ENCODE results near the gene IDI2.

Gene IDI2

DNA sequence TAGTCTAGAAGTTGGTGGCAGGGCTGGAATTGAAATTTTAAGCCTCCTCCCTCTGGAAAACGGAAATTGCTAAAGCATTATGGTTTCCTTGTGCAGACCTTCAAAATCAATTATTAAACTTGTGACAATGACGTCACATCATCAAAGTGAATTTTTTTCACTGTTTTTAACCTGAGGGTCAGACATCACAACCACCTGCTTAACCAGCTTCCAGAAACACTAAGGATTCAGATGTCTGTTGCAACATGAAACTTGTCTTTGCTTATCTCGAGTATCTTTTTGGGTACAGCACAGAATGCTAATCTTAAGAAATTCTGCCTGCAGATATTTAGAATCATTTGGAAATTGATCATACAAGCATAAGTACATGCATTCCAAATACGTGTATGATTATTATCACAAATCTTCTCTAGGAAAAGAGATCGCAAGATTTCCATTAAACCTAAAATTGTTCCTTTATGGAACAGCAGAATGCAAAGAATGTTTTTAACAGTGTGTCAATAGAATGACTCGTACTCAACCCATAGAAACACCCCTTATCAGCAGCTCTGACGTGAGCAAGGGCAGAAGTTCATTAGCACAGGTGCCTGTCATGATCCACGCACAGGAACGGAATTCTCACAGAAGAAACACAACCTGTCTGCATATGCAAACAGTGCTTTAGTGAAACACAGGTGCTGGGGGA lies 41.5 kb downstream of the IDI2 start:
- H3K4me3 Mint-ChIP-seq, result no peak overlapping the region
- H3K27ac Mint-ChIP-seq, result no peak overlapping the region
- peaks cover 15% of the 10 kb centered on the region for H3K4me1 Mint-ChIP-seq
- H3K9me3 Mint-ChIP-seq, result peaks cover 14 to 22% of the 10 kb centered on the region in 2 donors
- H3K27me3 Mint-ChIP-seq, result no peaks in the 10 kb centered on the region
- no peak for ATAC-seq
- DNase-seq, result no peak

DNA sequence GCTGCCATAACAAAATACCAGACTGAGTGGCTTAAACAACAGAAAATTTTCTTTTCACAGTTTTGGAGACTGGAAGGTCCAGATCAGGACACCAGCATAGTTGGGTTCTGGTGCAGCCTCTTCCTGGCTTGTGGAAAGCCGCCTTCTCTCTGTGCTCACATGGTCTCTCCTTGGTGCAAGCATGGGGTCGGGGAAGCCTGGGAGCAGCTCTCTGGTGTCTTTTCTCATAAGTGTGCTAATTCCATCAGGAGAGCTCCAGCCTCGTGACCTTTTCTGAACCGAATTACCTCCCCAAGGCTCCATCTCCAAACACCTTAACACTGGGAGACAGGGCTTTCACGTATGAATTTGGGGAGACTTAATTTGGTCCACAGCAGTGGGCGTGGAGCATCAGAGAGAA lies 42.3 kb downstream of the IDI2 start:
- DNase-seq (no peak), ATAC-seq (no peak)
- no peak overlapping the region for H3K4me3 Mint-ChIP-seq
- peaks cover 20 to 29% of the 10 kb centered on the region in 2 donors for H3K9me3 Mint-ChIP-seq
- peaks cover 14% of the 10 kb centered on the region for H3K4me1 Mint-ChIP-seq
- no peaks in the 10 kb centered on the region for H3K27me3 Mint-ChIP-seq
- no peak overlapping the region for H3K27ac Mint-ChIP-seq

DNA sequence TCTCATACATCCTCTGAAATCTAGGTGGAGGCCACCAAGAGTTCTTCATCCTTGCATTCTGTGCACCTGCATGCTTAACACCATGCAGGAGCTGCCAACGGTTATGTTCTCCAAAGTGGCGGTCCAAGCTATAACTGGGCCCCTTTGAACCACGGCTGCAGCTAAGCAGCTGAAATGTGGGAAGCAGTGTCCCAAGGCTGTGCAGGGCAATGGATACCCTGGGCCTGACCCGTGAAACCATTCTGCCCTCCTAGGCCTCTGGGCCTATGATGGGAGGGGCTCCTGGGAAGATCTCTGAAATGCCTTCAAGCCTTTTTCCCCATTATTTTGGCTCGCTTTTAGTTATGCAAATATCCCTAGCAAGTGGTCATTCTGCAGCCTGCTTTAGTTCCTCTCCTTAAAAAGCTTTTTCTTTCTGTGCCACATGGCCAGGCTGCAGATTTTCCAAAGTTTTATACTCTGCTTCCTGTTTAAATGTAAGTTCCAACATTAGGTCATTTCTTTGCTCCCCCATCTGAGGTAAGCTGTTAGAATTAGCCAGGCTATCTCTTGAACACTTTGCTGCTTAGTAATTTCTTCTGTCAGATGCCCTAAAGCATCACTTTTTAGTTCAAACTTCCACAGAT lies 45.1 kb downstream of the IDI2 start:
- Mint-ChIP-seq H3K27me3 (no peaks in the 10 kb centered on the region), H3K4me3 (no peak overlapping the region), H3K4me1 (no peaks in the 10 kb centered on the region), H3K9me3 (peaks cover 28 to 45% of the 10 kb centered on the region in 2 donors), H3K27ac (no peak overlapping the region)
- ATAC-seq, result no peak
- no peak for DNase-seq

DNA sequence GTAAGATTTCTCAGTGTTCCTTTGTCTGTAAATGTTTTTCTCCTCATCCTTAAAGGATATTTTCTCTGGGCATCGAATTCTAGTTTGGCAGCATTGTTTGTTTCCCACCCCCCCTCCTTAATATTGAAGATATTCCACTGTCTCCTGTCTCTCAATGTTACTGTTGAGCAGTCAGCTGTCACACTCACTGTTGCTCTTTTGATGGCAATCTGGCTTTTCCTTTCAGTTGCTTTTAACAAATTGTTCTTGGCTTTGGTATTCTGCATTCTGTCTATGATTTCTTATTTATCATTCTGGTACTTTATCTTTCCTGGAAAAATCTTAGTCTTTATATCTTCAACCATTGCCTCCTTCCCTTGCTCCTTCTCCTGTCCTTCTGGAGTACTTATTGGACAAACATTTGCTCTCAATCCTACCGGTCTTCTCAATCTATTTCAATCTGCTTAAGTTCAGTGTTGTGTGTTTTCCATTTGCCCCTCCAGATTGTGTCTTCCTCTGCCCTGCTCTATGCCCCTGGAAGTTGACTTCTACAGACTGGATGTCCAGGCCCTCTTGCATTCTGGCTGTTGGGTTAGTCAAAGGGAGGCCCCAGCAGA lies 46.7 kb downstream of the IDI2 start:
- Mint-ChIP-seq H3K27ac (no peak overlapping the region), H3K27me3 (no peaks in the 10 kb centered on the region), H3K9me3 (peaks cover 28 to 45% of the 10 kb centered on the region in 2 donors), H3K4me3 (no peak overlapping the region), H3K4me1 (no peaks in the 10 kb centered on the region)
- ATAC-seq (no peak), DNase-seq (no peak)

DNA sequence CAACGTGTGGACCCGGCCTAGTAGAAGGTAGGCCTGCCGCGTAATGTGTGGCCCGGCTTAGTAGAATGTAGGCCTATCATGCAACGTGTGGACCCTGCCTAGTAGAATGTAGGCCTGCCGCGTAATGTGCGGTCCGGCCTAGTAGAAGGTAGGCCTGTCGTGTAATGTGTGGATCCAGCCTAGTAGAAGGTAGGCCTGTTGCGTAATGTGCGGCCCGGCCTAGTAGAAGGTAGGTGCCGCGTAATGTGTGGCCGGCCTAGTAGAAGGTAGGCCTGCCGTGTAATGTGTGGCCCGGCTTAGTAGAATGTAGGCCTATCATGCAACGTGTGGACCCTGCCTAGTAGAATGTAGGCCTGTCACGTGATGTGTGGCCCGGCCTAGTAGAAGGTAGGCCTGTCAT lies 49.3 kb downstream of the IDI2 start:
- Mint-ChIP-seq H3K27ac (no peak overlapping the region), H3K4me3 (no peak overlapping the region), H3K4me1 (no peaks in the 10 kb centered on the region), H3K9me3 (peaks cover 28 to 45% of the 10 kb centered on the region in 2 donors), H3K27me3 (no peaks in the 10 kb centered on the region)
- no peak for DNase-seq
- ATAC-seq, result no peak

DNA sequence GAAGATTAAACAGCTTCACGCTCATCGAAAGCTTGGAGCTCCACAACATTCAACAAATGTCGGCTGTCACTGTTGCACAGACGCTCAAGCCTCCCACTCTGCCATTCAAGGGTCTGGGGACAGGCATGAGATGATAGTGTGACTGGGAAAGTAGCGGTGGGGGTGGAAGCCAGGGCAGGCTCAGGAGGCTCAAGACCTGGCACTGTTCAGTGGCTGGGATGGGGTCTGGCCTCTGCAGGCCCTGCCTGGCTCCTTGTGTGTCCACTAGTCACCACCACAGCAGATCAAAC lies 50.9 kb downstream of the IDI2 start:
- peak overlapping the region in 1 of 2 donors; percentile 80 for H3K27ac Mint-ChIP-seq
- peaks cover 20 to 30% of the 10 kb centered on the region in 2 donors for H3K9me3 Mint-ChIP-seq
- H3K27me3 Mint-ChIP-seq, result peaks cover 5% of the 10 kb centered on the region
- H3K4me3 Mint-ChIP-seq, result no peak overlapping the region
- no peaks in the 10 kb centered on the region for H3K4me1 Mint-ChIP-seq
- DNase-seq (no peak), ATAC-seq (no peak)

DNA sequence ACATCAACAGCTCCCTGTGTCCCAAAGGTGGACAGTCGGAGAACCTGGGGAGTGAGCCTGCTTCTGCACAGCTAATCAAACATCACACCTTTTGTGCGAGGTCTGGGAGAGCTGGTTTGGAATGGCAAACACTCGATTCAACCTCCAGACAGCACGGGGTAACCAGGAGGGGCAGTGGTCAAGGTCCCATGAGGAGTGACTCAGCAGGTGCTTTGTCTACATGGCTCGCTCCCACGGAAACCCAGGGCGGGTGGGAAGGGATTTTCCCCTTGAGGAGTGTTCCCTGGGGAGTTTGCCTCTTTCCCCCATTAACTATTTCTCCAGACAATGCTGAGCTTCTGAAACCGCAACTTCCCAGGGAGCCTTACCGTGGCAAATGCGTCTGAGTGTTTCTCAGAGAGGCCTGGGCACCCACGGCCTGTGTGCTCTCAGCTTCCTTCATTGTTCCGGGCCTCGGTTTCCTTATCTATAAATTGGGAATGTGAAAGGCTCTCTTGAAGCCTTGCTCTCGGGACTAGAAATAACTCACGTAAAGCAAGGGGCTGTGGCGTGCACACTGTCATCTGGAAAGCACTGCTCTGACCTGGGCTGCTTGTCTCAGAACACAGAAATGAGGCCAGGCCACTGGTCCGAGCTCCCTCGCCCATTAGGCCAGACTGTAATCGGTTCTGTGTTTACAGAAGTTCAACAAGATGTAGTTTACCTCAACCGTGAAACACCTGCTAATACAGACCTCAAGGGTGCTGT lies 51.4 kb downstream of the IDI2 start:
- no peak overlapping the region for H3K27ac Mint-ChIP-seq
- H3K4me1 Mint-ChIP-seq, result no peaks in the 10 kb centered on the region
- DNase-seq (no peak), ATAC-seq (no peak)
- H3K9me3 Mint-ChIP-seq, result peaks cover 15 to 25% of the 10 kb centered on the region in 2 donors
- H3K4me3 Mint-ChIP-seq, result no peak overlapping the region
- H3K27me3 Mint-ChIP-seq, result peaks cover 10% of the 10 kb centered on the region

DNA sequence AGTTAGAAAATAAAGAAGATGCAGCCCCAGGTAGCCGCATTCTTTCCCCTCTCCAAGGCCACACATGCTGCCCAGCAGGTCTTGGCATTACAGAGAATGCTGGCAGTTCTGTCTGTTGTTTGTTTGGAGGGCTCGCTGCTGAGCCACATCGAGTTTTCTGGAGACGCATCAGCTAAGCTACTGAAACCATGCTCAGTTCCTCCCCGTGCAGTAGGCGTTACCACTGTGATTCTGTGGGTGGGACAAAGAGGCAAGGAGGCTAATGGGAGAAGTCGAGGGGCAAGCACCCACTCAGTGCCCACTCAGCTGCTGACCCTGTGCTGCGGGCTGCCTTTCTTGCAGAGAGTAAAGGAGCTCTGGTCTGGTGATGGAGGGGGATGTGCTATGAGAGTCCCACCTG lies 52.9 kb downstream of the IDI2 start:
- ATAC-seq (no peak), DNase-seq (no peak)
- no peak overlapping the region for H3K4me3 Mint-ChIP-seq
- no peak overlapping the region for H3K27ac Mint-ChIP-seq
- H3K27me3 Mint-ChIP-seq, result peaks cover 21% of the 10 kb centered on the region
- H3K9me3 Mint-ChIP-seq, result peaks cover 8 to 10% of the 10 kb centered on the region in 2 donors
- H3K4me1 Mint-ChIP-seq, result no peaks in the 10 kb centered on the region

DNA sequence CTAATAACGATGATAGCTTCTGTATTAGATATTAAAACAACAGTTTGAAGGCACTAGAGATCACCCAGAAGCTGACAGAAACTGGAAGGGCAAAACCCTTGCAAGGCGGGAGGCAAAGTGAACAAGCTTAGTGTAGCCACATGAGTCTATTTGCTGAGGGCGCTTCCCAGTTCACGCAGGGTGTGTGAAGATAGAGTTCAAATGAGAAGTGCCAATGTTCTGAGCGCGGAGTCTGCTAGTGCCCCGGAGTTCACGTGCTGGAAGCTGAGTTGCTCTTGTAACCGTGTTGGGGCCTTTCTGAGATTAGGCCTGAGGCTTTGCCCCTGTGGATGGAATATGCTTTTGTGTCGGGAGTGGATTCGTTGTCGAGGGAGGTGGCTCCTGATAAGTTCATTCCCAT lies 54.0 kb downstream of the IDI2 start:
- peaks cover 28% of the 10 kb centered on the region for H3K27me3 Mint-ChIP-seq
- DNase-seq (no peak), ATAC-seq (no peak)
- H3K9me3 Mint-ChIP-seq, result peaks cover 5 to 14% of the 10 kb centered on the region in 2 donors
- no peak overlapping the region for H3K4me3 Mint-ChIP-seq
- H3K27ac Mint-ChIP-seq, result no peak overlapping the region
- H3K4me1 Mint-ChIP-seq, result peaks cover 8% of the 10 kb centered on the region

DNA sequence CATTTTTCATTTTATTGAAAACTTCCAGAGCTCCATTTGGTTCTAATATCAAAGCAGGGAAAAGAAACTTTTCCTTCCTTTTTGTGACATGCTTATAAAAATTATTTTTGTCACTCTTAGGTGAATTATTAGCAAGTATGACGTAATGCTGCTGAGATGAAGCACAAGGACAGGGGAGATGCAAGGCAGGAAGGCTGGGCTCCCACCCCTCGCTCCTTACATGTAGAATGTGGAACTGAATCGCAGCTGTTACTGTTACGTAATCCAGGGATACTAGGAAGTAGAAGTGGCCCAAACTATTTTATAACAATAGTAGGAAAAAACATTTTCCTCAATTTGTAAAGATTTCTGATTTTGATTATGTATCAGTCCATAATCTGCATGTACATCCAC lies 54.5 kb downstream of the IDI2 start:
- peaks cover 33% of the 10 kb centered on the region for H3K27me3 Mint-ChIP-seq
- peaks cover under 1 to 11% of the 10 kb centered on the region in 2 donors for H3K9me3 Mint-ChIP-seq
- H3K4me3 Mint-ChIP-seq, result no peak overlapping the region
- ATAC-seq, result no peak
- no peak overlapping the region for H3K27ac Mint-ChIP-seq
- H3K4me1 Mint-ChIP-seq, result peaks cover 8% of the 10 kb centered on the region
- DNase-seq, result no peak

DNA sequence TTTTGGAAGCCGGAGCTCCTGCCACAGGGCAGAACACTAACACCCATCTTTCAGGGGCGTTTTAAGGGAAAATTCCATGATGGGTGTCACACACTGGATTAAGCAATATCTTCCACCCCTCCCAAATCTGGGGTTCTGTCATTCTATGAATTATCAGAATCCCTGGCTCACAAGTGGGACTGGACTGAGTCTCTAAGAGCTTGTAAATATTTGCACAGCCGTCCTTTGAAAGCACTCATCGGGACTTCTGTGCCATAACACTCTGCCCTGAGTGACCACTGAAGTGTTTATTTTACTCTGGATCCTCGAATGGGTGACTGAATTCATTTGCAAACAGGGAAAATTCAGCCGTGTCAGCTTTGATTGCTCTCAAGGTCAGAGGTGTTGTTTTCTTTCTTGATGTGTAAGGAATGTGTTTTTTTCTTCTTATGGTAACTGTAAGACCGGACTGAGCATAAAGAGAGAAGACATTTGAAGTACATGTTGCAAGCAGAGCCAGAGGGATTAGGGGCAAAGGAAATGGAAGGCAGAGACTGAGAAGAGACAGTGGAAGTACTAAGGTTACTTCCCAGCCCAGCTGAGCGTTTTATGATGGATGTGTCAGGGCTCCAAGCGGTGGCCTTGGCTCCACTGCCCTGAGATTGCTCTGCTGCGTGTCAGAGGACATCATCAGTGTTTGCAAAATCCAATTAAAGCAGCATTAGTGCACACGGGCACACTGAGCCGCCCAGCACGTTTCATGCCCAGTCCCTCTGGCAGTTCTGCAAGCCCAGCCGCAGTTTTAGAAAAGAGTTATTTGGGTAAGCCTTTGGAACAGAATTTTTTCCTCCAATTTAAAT lies 55.1 kb downstream of the IDI2 start:
- DNase-seq (no peak), ATAC-seq (no peak)
- Mint-ChIP-seq H3K4me3 (no peak overlapping the region), H3K9me3 (peaks cover 0 to 14% of the 10 kb centered on the region in 2 donors), H3K27ac (no peak overlapping the region), H3K4me1 (peaks cover 8% of the 10 kb centered on the region), H3K27me3 (peaks cover 39% of the 10 kb centered on the region)

DNA sequence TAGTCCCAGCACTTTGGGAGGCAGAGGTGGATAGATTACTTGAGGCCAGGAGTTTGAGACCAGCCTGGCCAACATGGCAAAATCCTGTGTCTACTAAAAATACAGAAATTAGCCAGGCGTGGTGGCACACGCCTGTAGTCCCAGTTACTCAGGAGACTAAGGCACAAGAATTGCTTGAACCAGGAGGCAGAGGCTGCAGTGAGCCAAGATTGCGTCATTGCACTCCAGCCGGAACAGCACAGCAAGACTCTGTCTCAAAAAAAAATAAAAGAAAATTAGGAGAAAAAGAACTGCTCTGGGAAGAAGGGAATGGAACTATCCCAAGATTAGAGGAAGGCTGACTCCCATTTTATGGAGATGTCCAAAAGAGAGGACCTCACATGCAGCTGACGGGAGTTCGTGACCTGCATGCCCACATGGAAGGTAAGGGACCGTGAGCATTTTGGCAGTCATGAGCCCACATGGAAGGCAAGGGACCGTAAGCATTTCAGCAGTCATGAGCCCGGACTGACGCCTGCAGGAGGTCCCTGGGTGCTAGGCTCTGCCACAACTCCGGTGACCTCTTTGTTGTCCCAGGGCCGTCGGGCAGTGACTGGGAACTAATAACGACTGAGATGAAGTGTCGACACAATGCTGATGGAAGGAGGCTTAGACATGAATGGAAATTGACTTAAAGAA lies 56.0 kb downstream of the IDI2 start:
- H3K4me1 Mint-ChIP-seq, result peaks cover 8% of the 10 kb centered on the region
- peak overlapping the region in 1 of 2 donors; percentile 64 for H3K27ac Mint-ChIP-seq
- H3K27me3 Mint-ChIP-seq, result peaks cover 42% of the 10 kb centered on the region
- H3K4me3 Mint-ChIP-seq, result no peak overlapping the region
- ATAC-seq (no peak), DNase-seq (no peak)
- H3K9me3 Mint-ChIP-seq, result peaks cover 0 to 15% of the 10 kb centered on the region in 2 donors
